HCT116 (cell line): ENCODE data around the gene LRRC71. TPM values are rescaled to one million over a fixed set of nuclear protein-coding genes. Genes with fewer than 3 reads are reported as not detected.

Experiments used
- ATAC-seq: fragments of 200-7000 bp; cut with Tn5 transposase; 2 replicates; pipeline ENCODE4 v1.9.1; 2020; ENCODE audit warnings: mild to moderate bottlenecking, moderate library complexity
- BruUV-seq: library from RNA; stranded (reverse); fragments of 400-500 nt; replicated peaks from 2 replicates; lab custom pipeline; 2021; lab: Mats Ljungman, UMichigan
- CTCF ChIA-PET: fragments of 300-600 bp; sonication (Branson Sonifier 250); formaldehyde crosslinking; loops from one replicate; lab custom pipeline; 2021; ENCODE audit warnings: antibody characterized with exemption; lab: Charles Lee
- POLR2A ChIA-PET: fragments of 300-600, 350-600 bp; sonication (Branson Sonifier 250); formaldehyde crosslinking; loops from one replicate; lab custom pipeline; 2021; ENCODE audit warnings: antibody characterized with exemption; lab: Charles Lee
- RAD21 ChIA-PET, 2 experiments: fragments of 300-600 bp; sonication (Branson Sonifier 250); formaldehyde crosslinking; loops; one replicate each; lab custom pipeline; 2023; ENCODE audit warnings: low total read pairs in 2 of 2; ENCODE audit not compliant: uncharacterized antibody in 2 of 2, unreplicated experiment in 2 of 2, low non-redundant PET in 1 of 2; lab: Charles Lee
- DNase-seq: peaks from one replicate; pipeline ENCODE4 v3.0.0-alpha.2; 2010; ENCODE audit warnings: low read depth, low spot score
- H2AFZ ChIP-seq: fragments of 200-600 bp; shearing (Covaris generic), sonication (generic); 2 replicates; pipeline ENCODE4 v1.6.1; 2017; ENCODE audit warnings: low read depth, mixed run types, mixed read lengths, antibody characterized with exemption, low read length; ENCODE audit not compliant: poor library complexity, severe bottlenecking
- H3K27ac ChIP-seq: 2 replicates; pipeline ENCODE4 v1.5.1; 2012; ENCODE audit warnings: low read depth, low read length
- H3K27me3 ChIP-seq: fragments of 200-600 bp; sonication (generic); 2 replicates; pipeline ENCODE4 v1.6.1; 2016; ENCODE audit warnings: mixed run types, low read length, mixed read lengths; ENCODE audit not compliant: insufficient read depth
- H3K36me3 ChIP-seq, 2 experiments: fragments of 200-500 bp in 1 of 2; fragments of 200-600 bp in 1 of 2; sonication (Bioruptor generic) in 1 of 2; sonication (generic) in 1 of 2; 2 replicates each; pipeline versions ENCODE4 v1.5.1 to v1.6.1; 2014 to 2016; ENCODE audit warnings: low read length in 2 of 2, inconsistent platforms in 1 of 2, mixed read lengths in 1 of 2, mixed run types in 1 of 2; ENCODE audit not compliant: insufficient read depth in 2 of 2, control insufficient read depth in 1 of 2
- H3K4me1 ChIP-seq, 2 experiments: fragments of 200-600 bp in 1 of 2; sonication (generic) in 1 of 2; 2 replicates each; pipeline versions ENCODE4 v1.5.1 to v1.6.1; 2012 to 2017; ENCODE audit warnings: low read length in 2 of 2, inconsistent platforms in 1 of 2, mild to moderate bottlenecking in 1 of 2, mixed read lengths in 1 of 2, mixed run types in 1 of 2, moderate library complexity in 1 of 2; ENCODE audit not compliant: insufficient read depth in 2 of 2, control insufficient read depth in 1 of 2
- H3K4me2 ChIP-seq: fragments of 200-600 bp; sonication (generic); 2 replicates; pipeline ENCODE4 v1.6.1; 2017; ENCODE audit warnings: mixed run types, low read length, mixed read lengths
- H3K4me3 ChIP-seq, 2 experiments: fragments of 200-600 bp in 1 of 2; sonication (generic) in 1 of 2; replicated peaks in 1 of 2; 2 replicates each; pipeline ENCODE4 v1.5.1; 2011 to 2016; ENCODE audit warnings: low read length in 2 of 2, control low read depth in 1 of 2, low read depth in 1 of 2, mild to moderate bottlenecking in 1 of 2, mixed read lengths in 1 of 2, mixed run types in 1 of 2
- H3K79me2 ChIP-seq: fragments of 200-600 bp; sonication (generic); 2 replicates; pipeline ENCODE4 v1.6.1; 2017; ENCODE audit warnings: mild to moderate bottlenecking, mixed run types, low read length, moderate library complexity, mixed read lengths; ENCODE audit not compliant: insufficient read depth
- H3K9ac ChIP-seq: fragments of 200-600 bp; sonication (generic); 2 replicates; pipeline ENCODE4 v1.6.1; 2016; ENCODE audit warnings: low read length, mixed read lengths
- H3K9me2 ChIP-seq: fragments of 200-600 bp; sonication (generic), shearing (Covaris generic); 2 replicates; pipeline ENCODE4 v1.6.1; 2017; ENCODE audit warnings: mixed run types, mild to moderate bottlenecking, moderate library complexity; ENCODE audit not compliant: insufficient read depth
- H3K9me3 ChIP-seq, 2 experiments: fragments of 200-500 bp in 1 of 2; fragments of 200-600 bp in 1 of 2; sonication (Bioruptor generic) in 1 of 2; sonication (generic) in 1 of 2; 2 replicates each; pipeline ENCODE4 v1.6.1; 2014 to 2017; ENCODE audit warnings: low read length in 2 of 2, mixed read lengths in 2 of 2, inconsistent platforms in 1 of 2, low read depth in 1 of 2, mild to moderate bottlenecking in 1 of 2, mixed run types in 1 of 2, moderate library complexity in 1 of 2; ENCODE audit not compliant: control insufficient read depth in 1 of 2, insufficient read depth in 1 of 2
- H4K20me1 ChIP-seq: fragments of 200-600 bp; sonication (generic), shearing (Covaris generic); 2 replicates; pipeline ENCODE4 v1.6.1; 2017; ENCODE audit warnings: mixed run types, mild to moderate bottlenecking, moderate library complexity; ENCODE audit not compliant: insufficient read depth
- ATF3 ChIP-seq: IDR thresholded peaks from 2 replicates; pipeline ENCODE4 v1.6.1; 2012
- CBX3 ChIP-seq: IDR thresholded peaks from 2 replicates; pipeline ENCODE4 v1.6.1; 2012; ENCODE audit warnings: low read depth
- CEBPB ChIP-seq: IDR thresholded peaks from 2 replicates; pipeline ENCODE4 v1.6.1; 2012; ENCODE audit warnings: low read depth
- CTCF ChIP-seq, 3 experiments: fragments of 200-600 bp in 1 of 3; sonication (generic) in 1 of 3; IDR thresholded peaks in 2 of 3; conservative IDR thresholded peaks in 1 of 3; 2 replicates each; pipeline ENCODE4 v1.5.1; 2012 to 2017; ENCODE audit warnings: low read depth in 2 of 3, low read length in 2 of 3, antibody characterized with exemption in 1 of 3, borderline replicate concordance in 1 of 3, control low read depth in 1 of 3, mild to moderate bottlenecking in 1 of 3, mixed read lengths in 1 of 3, mixed run types in 1 of 3, moderate library complexity in 1 of 3; ENCODE audit not compliant: insufficient read depth in 1 of 3
- EGR1 ChIP-seq: IDR thresholded peaks from 2 replicates; pipeline ENCODE4 v1.6.1; 2012; ENCODE audit warnings: low read depth
- ELF1 ChIP-seq: IDR thresholded peaks from 2 replicates; pipeline ENCODE4 v1.6.1; 2012; ENCODE audit warnings: low read depth, borderline replicate concordance
- EZH2 ChIP-seq: fragments of 200-600 bp; sonication (generic); IDR thresholded peaks from 2 replicates; pipeline ENCODE4 v1.6.1; 2017; ENCODE audit warnings: antibody characterized with exemption, mixed run types
- EZH2phosphoT487 ChIP-seq: fragments of 200-600 bp; IDR thresholded peaks from 2 replicates; pipeline ENCODE4 v1.6.1; 2018; ENCODE audit warnings: antibody characterized with exemption, borderline replicate concordance
- MAX ChIP-seq: IDR thresholded peaks from 2 replicates; pipeline ENCODE4 v1.6.1; 2012
- POLR2AphosphoS5 ChIP-seq: IDR thresholded peaks from 2 replicates; pipeline ENCODE4 v1.6.1; 2011; ENCODE audit warnings: mild to moderate bottlenecking, low read depth, low read length, moderate library complexity
- RAD21 ChIP-seq: IDR thresholded peaks from 2 replicates; pipeline ENCODE4 v1.6.1; 2012; ENCODE audit warnings: low read depth, mild to moderate bottlenecking
- REST ChIP-seq: IDR thresholded peaks from 2 replicates; pipeline ENCODE4 v1.6.1; 2012; ENCODE audit warnings: low read depth
- SIN3A ChIP-seq: IDR thresholded peaks from 2 replicates; pipeline ENCODE4 v1.6.1; 2012; ENCODE audit warnings: low read depth
- SP1 ChIP-seq: IDR thresholded peaks from 2 replicates; pipeline ENCODE4 v1.6.1; 2012; ENCODE audit warnings: low read depth
- SRF ChIP-seq: IDR thresholded peaks from 2 replicates; pipeline ENCODE4 v1.6.1; 2012; ENCODE audit warnings: low read depth
- TCF7L2 ChIP-seq: IDR thresholded peaks from 2 replicates; pipeline ENCODE4 v1.7.0; 2011; ENCODE audit warnings: borderline replicate concordance, inconsistent platforms; ENCODE audit not compliant: insufficient read depth, insufficient read length; ENCODE audit errors: extremely low read depth
- ZBTB33 ChIP-seq: IDR thresholded peaks from 2 replicates; pipeline ENCODE4 v1.6.1; 2011; ENCODE audit warnings: mild to moderate bottlenecking, low read length, moderate library complexity; ENCODE audit not compliant: insufficient replicate concordance; ENCODE audit errors: extremely low read depth
- ZNF274 ChIP-seq: fragments of 200-500 bp; sonication (Bioruptor generic); IDR thresholded peaks from 2 replicates; pipeline ENCODE4 v1.6.1; 2014; ENCODE audit warnings: mild to moderate bottlenecking, low read depth, low read length, inconsistent platforms
- intact Hi-C: fragments of 100-400 bp; cut with micrococcal nuclease; formaldehyde crosslinking; loops from 2 replicates; pipeline ENCODE4 v1.10.0; 2022
- total RNA-seq: library from RNA; stranded (reverse); gene quantifications from one replicate; pipeline ENCODE4 v1.2.1, GENCODE V29; 2021; ENCODE audit not compliant: unreplicated experiment

Gene LRRC71
- total RNA-seq, 1 experiment from 2014 or later = not detected

- TF ChIP-seq RAD21 = no peak
Observed at GRCh38 chr1:156942176-156942575, 21.7 kb downstream of the LRRC71 start (continued).

- Histone ChIP-seq H3K79me2 (no peaks in the 10 kb centered on the region), H3K36me3 (peaks cover 19 to 23% of the 10 kb centered on the region in 2 experiments), H3K9me3 (no peaks in the 10 kb centered on the region), H3K4me3 (no peak overlapping the region), H3K9me2 (no peaks in the 10 kb centered on the region), H2AFZ (no peak overlapping the region), H4K20me1 (no peaks in the 10 kb centered on the region), H3K4me1 (peaks cover 0 to 7% of the 10 kb centered on the region in 2 experiments; a peak in 1 of 4 replicates), H3K27ac (no peak overlapping the region), H3K4me2 (no peak overlapping the region)
- BruUV-seq = no TSS peak
- ChIA-PET CTCF (no interaction called here), POLR2A (no interaction called here), RAD21 (no interaction called here)
- DNase-seq = no peak
- intact Hi-C loops = no loop called here
- ATAC-seq = no peak
- TF ChIP-seq CBX3 (no peak), TCF7L2 (no peak), CTCF (IDR thresholded peaks at IDR 0.05 in 2 of 3, conservative IDR thresholded peaks at IDR 0.05 in 1 of 3; ENCODE audit: borderline replicate concordance in 1 of 3, insufficient read depth in 1 of 3, low read depth in 2 of 3, low read length in 2 of 3) (no peak), ELF1 (no peak), SP1 (no peak), ZNF274 (no peak), EGR1 (no peak), MAX (no peak), REST (no peak), POLR2AphosphoS5 (no peak), ZBTB33 (no peak), ATF3 (no peak), CEBPB (no peak), SRF (no peak), EZH2phosphoT487 (no peak), SIN3A (no peak), EZH2 (no peak)
- TF ChIP-seq, all 23 proteins: peak for 0
- Histone ChIP-seq H3K9ac (no peak overlapping the region), H3K27me3 (no peaks in the 10 kb centered on the region)
Observed at GRCh38 chr1:156942576-156942975, 22.1 kb downstream of the LRRC71 start.
